Omental fat pad (tissue), 4 donors: ENCODE data around the gene CLDN9. TPM values are rescaled to one million over a fixed set of nuclear protein-coding genes. Genes with fewer than 3 reads are reported as not detected.

Source experiments
- ATAC-seq: fragments of 150-250 bp; one replicate; pipeline ENCODE4 v1.9.1; 2016; ENCODE audit warnings: mild to moderate bottlenecking, moderate library complexity; ENCODE audit not compliant: low FRiP score
- DNase-seq: peaks from one replicate; pipeline ENCODE4 v3.0.0-alpha.2; 2019; ENCODE audit warnings: low spot score
- CTCF ChIP-seq, 3 donors: fragments of 450-650 bp; IDR thresholded peaks; one replicate each; pipeline ENCODE4 v1.5.1; 2016 to 2017; ENCODE audit warnings: antibody characterized with exemption in 3 of 3, mild to moderate bottlenecking in 3 of 3, moderate library complexity in 2 of 3
- total RNA-seq, 4 donors: library from RNA; depleted of rRNA; stranded (reverse); fragments of >200 nt; gene quantifications; one replicate each; pipeline ENCODE4 v1.1.0, GENCODE V29; 2016

The CLDN9 gene
- total RNA-seq, 4 donors from 2014 or later = 0.24 to 0.63 TPM; not detected in 2

GRCh38 chr16:2970563-2970962, 42.2 kb upstream of the CLDN9 start:
- ATAC-seq (no peak), DNase-seq (no peak)
- TF ChIP-seq CTCF (IDR thresholded peaks at IDR 0.05) = no peak

GRCh38 chr16:2971134-2971984, 41.4 kb upstream of the CLDN9 start:
- TF ChIP-seq CTCF (IDR thresholded peaks at IDR 0.05) = no peak
- ATAC-seq (no peak), DNase-seq (no peak)

GRCh38 chr16:2971985-2972784, 40.5 kb upstream of the CLDN9 start:
- ATAC-seq (no peak), DNase-seq (no peak)
- TF ChIP-seq CTCF (IDR thresholded peaks at IDR 0.05) = no peak

- ATAC-seq (no peak), DNase-seq (no peak)
- TF ChIP-seq CTCF (IDR thresholded peaks at IDR 0.05) = no peak
These were observed 39.6 kb upstream of the CLDN9 start for GRCh38 chr16:2973093-2973492.

GRCh38 chr16:2973605-2974318, 39.0 kb upstream of the CLDN9 start:
- no peak for TF ChIP-seq CTCF (IDR thresholded peaks at IDR 0.05)
- DNase-seq (no peak), ATAC-seq (no peak)

- no peak for DNase-seq
- no peak for TF ChIP-seq CTCF (IDR thresholded peaks at IDR 0.05)
- no peak for ATAC-seq
These were observed 38.2 kb upstream of the CLDN9 start for GRCh38 chr16:2974319-2975056.
